HepG2 (cell line): ENCODE measurements around the gene TUBB. TPM values are rescaled to one million over a fixed set of nuclear protein-coding genes. Genes with fewer than 3 reads are reported as not detected.

Experiments used
- BHLHE40 ChIP-seq: IDR thresholded peaks from 2 replicates; pipeline ENCODE4 v1.6.1; 2011; ENCODE audit warnings: low read length, improper control_type of control experiment
- DMTF1 ChIP-seq: sonication (generic); formaldehyde crosslinking; IDR thresholded peaks from 2 replicates; pipeline ENCODE4 v1.4.0; 2020; ENCODE audit warnings: mild to moderate bottlenecking, missing genetic modification reagents
- HINFP ChIP-seq: sonication (generic); formaldehyde crosslinking; IDR thresholded peaks from 2 replicates; pipeline ENCODE4 v1.4.0; 2020; ENCODE audit warnings: low read depth, mild to moderate bottlenecking, missing genetic modification reagents
- MZF1 ChIP-seq: sonication (generic); formaldehyde crosslinking; IDR thresholded peaks from 2 replicates; pipeline ENCODE4 v1.8.1; 2023; ENCODE audit warnings: mild to moderate bottlenecking, missing genetic modification reagents, borderline replicate concordance
- NKX3-1 ChIP-seq: sonication (generic); formaldehyde crosslinking; IDR thresholded peaks from 2 replicates; pipeline ENCODE4 v1.5.0; 2020; ENCODE audit warnings: missing genetic modification reagents
- PAXIP1 ChIP-seq: sonication (generic); formaldehyde crosslinking; conservative IDR thresholded peaks from 2 replicates; pipeline ENCODE4 v1.4.0; 2020; ENCODE audit warnings: mild to moderate bottlenecking, missing genetic modification reagents, moderate library complexity
- PBX2 ChIP-seq: IDR thresholded peaks from 2 replicates; pipeline ENCODE4 v1.6.1; 2016; ENCODE audit warnings: control low read depth
- PHB2 ChIP-seq: fragments of 450-650 bp; IDR thresholded peaks from 2 replicates; pipeline ENCODE4 v1.6.1; 2018; ENCODE audit not compliant: partially characterized antibody
- RBM39 ChIP-seq: fragments of 200-400 bp; formaldehyde crosslinking; IDR thresholded peaks from one replicate; pipeline ENCODE4 v1.6.1; 2018; ENCODE audit warnings: antibody characterized with exemption, mild to moderate bottlenecking, low read depth, low read length; ENCODE audit not compliant: poor library complexity, severe bottlenecking
- RCOR2 ChIP-seq: IDR thresholded peaks from 2 replicates; pipeline ENCODE4 v1.6.1; 2016; ENCODE audit warnings: missing biosample characterization, missing genetic modification reagents
- SAP130 ChIP-seq: IDR thresholded peaks from 2 replicates; pipeline ENCODE4 v1.6.1; 2016; ENCODE audit warnings: low read depth
- SP140L ChIP-seq: sonication (generic); formaldehyde crosslinking; IDR thresholded peaks from 2 replicates; pipeline ENCODE4 v1.4.0; 2020; ENCODE audit warnings: missing genetic modification reagents, borderline replicate concordance
- TOPORS ChIP-seq: sonication (generic); formaldehyde crosslinking; IDR thresholded peaks from 2 replicates; pipeline ENCODE4 v1.8.0; 2023; ENCODE audit warnings: mild to moderate bottlenecking, missing genetic modification reagents
- ZGPAT ChIP-seq: IDR thresholded peaks from 2 replicates; pipeline ENCODE4 v1.6.1; 2016; ENCODE audit warnings: mild to moderate bottlenecking
- ZNF18 ChIP-seq: sonication (generic); formaldehyde crosslinking; IDR thresholded peaks from 2 replicates; pipeline ENCODE4 v1.8.0; 2022; ENCODE audit warnings: mild to moderate bottlenecking, missing genetic modification reagents; ENCODE audit not compliant: insufficient replicate concordance
- ZSCAN12 ChIP-seq: sonication (generic); formaldehyde crosslinking; IDR thresholded peaks from 2 replicates; pipeline ENCODE4 v1.9.0; 2021; ENCODE audit warnings: mild to moderate bottlenecking, missing genetic modification reagents
- polyA plus RNA-seq, 8 experiments: library from polyadenylated mRNA; depleted of rRNA in 3 of 8; stranded (reverse) in 7 of 8; unstranded in 1 of 8; fragments of >200 nt; fragmentation: Illumina TruSeq in 4 of 8; extraction: Trizol in 4 of 8; gene quantifications; 2 replicates each; pipeline versions ENCODE4 v1.2.1 to v1.2.3, GENCODE V29; 2011 to 2016; ENCODE audit warnings: low read depth in 4 of 8, missing spikeins in 1 of 8, mixed read lengths in 1 of 8; ENCODE audit not compliant: insufficient read depth in 1 of 8
- total RNA-seq, 5 experiments: library from RNA; depleted of rRNA; stranded (reverse); fragments of >200 nt; fragmentation: Illumina TruSeq; extraction: Trizol; gene quantifications; 2 replicates each; pipeline ENCODE4 v1.2.3, GENCODE V29; 2016; ENCODE audit warnings: low read depth in 1 of 5

TUBB gene
- total and polyA plus RNA-seq, 2 of the 13 experiments (the other 11 are each of a cell fraction or from before 2014, with no cell fraction given), result 911 to 1,163 TPM

GRCh38 chr6:30763618-30764489 lies 43.7 kb downstream of the TUBB start (continued):
- TF ChIP-seq ZGPAT (CRISPR knock-in tag) (peak; percentile 91), DMTF1 (CRISPR knock-in tag) (no peak), RBM39 (no peak), ZNF18 (CRISPR knock-in tag) (peak; percentile 96), ZSCAN12 (CRISPR knock-in tag) (no peak), PBX2 (CRISPR knock-in tag) (peak; percentile 35; the same call in 1 of the 2 replicates), BHLHE40 (0 out of 2 replicates have a peak, but pooled peaks have one; percentile 15), SP140L (CRISPR knock-in tag) (peak; percentile 29; the same call in 1 of the 2 replicates), NKX3-1 (CRISPR knock-in tag) (0 out of 2 replicates have a peak, but pooled peaks have one; percentile 71), TOPORS (CRISPR knock-in tag) (no peak), SAP130 (CRISPR knock-in tag) (peak; percentile 83), MZF1 (CRISPR knock-in tag) (no peak), RCOR2 (peak; percentile 85; the same call in 1 of the 2 replicates), PHB2 (no peak), PAXIP1 (peak; percentile 99), HINFP (CRISPR knock-in tag) (no peak; the same call in 1 of the 2 replicates)
